Heart right ventricle (tissue), 16 donors: ENCODE measurements around the gene FGFRL1. TPM values are rescaled to one million over a fixed set of nuclear protein-coding genes. Genes with fewer than 3 reads are reported as not detected.

ENCODE experiments used
- ATAC-seq, 8 donors: fragments of 200-7000 bp; cut with Tn5 transposase; one replicate each; pipeline ENCODE4 v1.9.1; 2020; ENCODE audit warnings: mild to moderate bottlenecking in 8 of 8, moderate library complexity in 8 of 8, moderate number of reproducible peaks in 1 of 8
- DNase-seq, 2 donors: peaks; one replicate each; pipeline ENCODE4 v3.0.0-alpha.2; 2020
- H3K27ac ChIP-seq, 10 donors: fragments of 200-600 bp; sonication (generic) in 2 of 10; one replicate each; pipeline versions ENCODE4 v1.5.0 to v1.8.0; 2020 to 2022; ENCODE audit warnings: mild to moderate bottlenecking in 3 of 10
- H3K27me3 ChIP-seq, 7 donors: fragments of 200-600 bp; one replicate each; pipeline ENCODE4 v1.8.0; 2021 to 2022; ENCODE audit warnings: mild to moderate bottlenecking in 2 of 7
- H3K36me3 ChIP-seq, 9 donors: fragments of 200-600 bp; sonication (generic) in 1 of 9; one replicate each; pipeline versions ENCODE4 v1.5.0 to v1.8.0; 2020 to 2022; ENCODE audit warnings: mild to moderate bottlenecking in 2 of 9
- H3K4me1 ChIP-seq, 9 donors: fragments of 200-600 bp; sonication (generic) in 1 of 9; one replicate each; pipeline versions ENCODE4 v1.5.0 to v1.8.0; 2020 to 2022; ENCODE audit warnings: mild to moderate bottlenecking in 4 of 9
- H3K4me3 ChIP-seq, 10 donors: fragments of 200-600 bp; sonication (generic) in 2 of 10; one replicate each; pipeline versions ENCODE4 v1.5.0 to v1.8.0; 2020 to 2022; ENCODE audit warnings: mild to moderate bottlenecking in 7 of 10, moderate library complexity in 2 of 10
- H3K9me3 ChIP-seq, 11 donors: fragments of 200-600 bp in 10 of 11; sonication (generic) in 2 of 11; one replicate each; pipeline versions ENCODE4 v1.5.0 to v1.8.0; 2013 to 2022; ENCODE audit warnings: mild to moderate bottlenecking in 2 of 11, control low read depth in 1 of 11, moderate library complexity in 1 of 11
- WGBS, 2 donors: extraction: QIAGEN DNeasy Blood & Tissue Kit; methylation state at CpG; one replicate each; pipeline ENCODE4 v1.1.7; 2013; ENCODE audit warnings: inconsistent platforms in 1 of 2; 5-methylcytosine and 5-hydroxymethylcytosine counted together
- intact Hi-C, 10 donors: fragments of 100-400 bp; cut with DNase I; formaldehyde crosslinking; loops; one replicate each; pipeline versions ENCODE4 v1.11.1 to v1.14.2; 2022
- polyA plus RNA-seq, 2 donors: library from polyadenylated mRNA; stranded (reverse); fragments of 200-250 nt; gene quantifications; one replicate each; pipeline ENCODE4 v1.2.3, GENCODE V29; 2013
- total RNA-seq, 10 donors: library from RNA; stranded (reverse); fragmentation: NEBNext Ultra II Directional in 3 of 10; extraction: Animal tissue kit (Norgen Biotek cat#: 25700) in 3 of 10; gene quantifications; one replicate each; pipeline versions ENCODE4 v1.2.1 to v1.2.4, GENCODE V29; 2021 to 2023
- TF ChIP-seq, protein P1 (sequence below), 9 donors: fragments of 200-600 bp; sonication (generic) in 2 of 9; IDR thresholded peaks; one replicate each; pipeline versions ENCODE4 v1.5.0 to v1.8.0; 2021 to 2022; ENCODE audit warnings: antibody characterized with exemption in 9 of 9, mild to moderate bottlenecking in 5 of 9, moderate library complexity in 1 of 9
- donor health status: Arrhythmogenic right ventricular cardiomyopathy.
- donor health status: ischemic (EF 13 %, LVEDD 7.1; RV severe dilation, severe dysfunction).
- donor health status: healthy with polysubstance abuse.
- donor health status: DM: no; HTN: yes; CAD: no.
- donor health status: DM: no; HTN: no; CAD: no.
- donor health status: ischemic (EF 25% LVEDD 6.9; RV normal size, moderate dysfunction).
- donor health status: ischemic (EF 25% LVEDD 5.7; RV mildly dilated, moderate dysfunction).
- donor health status: healthy.
- donor health status: DM: yes; HTN: yes; CAD: no.
- donor health status: Ischemic cardiomyopathy.
- donor health status: ischemic (EF 35%, LVEDD 5.7; RV mildly dilated, moderate dysfunction).
- donor health status: nonischemic (EF 11% LVEDD 7.7; RV severe dilation, severe dysfunction).
- donor health status: DM: yes; HTN: yes; CAD: no.
- donor health status: PGD.
- donor health status: ischemic (EF 29% LVEDD 5.4; RV normal size, mild dysfunction).
- donor health status: nonischemic (EF 23%, LVEDD 6.1; RV moderate dilation, normal function).

FGFRL1 gene
- total and polyA plus RNA-seq, 12 donors, result 17.1 to 36.6 (median 26.0) TPM

DNA sequence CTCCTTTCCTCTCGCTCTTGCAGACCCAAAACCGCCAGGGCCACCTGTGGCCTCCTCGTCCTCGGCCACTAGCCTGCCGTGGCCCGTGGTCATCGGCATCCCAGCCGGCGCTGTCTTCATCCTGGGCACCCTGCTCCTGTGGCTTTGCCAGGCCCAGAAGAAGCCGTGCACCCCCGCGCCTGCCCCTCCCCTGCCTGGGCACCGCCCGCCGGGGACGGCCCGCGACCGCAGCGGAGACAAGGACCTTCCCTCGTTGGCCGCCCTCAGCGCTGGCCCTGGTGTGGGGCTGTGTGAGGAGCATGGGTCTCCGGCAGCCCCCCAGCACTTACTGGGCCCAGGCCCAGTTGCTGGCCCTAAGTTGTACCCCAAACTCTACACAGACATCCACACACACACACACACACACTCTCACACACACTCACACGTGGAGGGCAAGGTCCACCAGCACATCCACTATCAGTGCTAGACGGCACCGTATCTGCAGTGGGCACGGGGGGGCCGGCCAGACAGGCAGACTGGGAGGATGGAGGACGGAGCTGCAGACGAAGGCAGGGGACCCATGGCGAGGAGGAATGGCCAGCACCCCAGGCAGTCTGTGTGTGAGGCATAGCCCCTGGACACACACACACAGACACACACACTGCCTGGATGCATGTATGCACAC, 13.6 kb downstream of the FGFRL1 start:
- intact Hi-C loops, result no loop called here
- Histone ChIP-seq H3K4me1 (peaks cover 0 to 8% (median 0%) of the 10 kb centered on the region in 9 donors), H3K9me3 (no peaks in the 10 kb centered on the region), H3K4me3 (no peak overlapping the region), H3K36me3 (peaks cover 0 to 15% (median 0%) of the 10 kb centered on the region in 9 donors), H3K27ac (no peak overlapping the region), H3K27me3 (peaks cover 0 to 8% (median 4%) of the 10 kb centered on the region in 7 donors)
- no peak for ATAC-seq
- WGBS, 2 donors, result 93 to 95% methylated on average over 32 of the region's 32 CpGs
- no peak for DNase-seq
- TF ChIP-seq, protein P1, sequence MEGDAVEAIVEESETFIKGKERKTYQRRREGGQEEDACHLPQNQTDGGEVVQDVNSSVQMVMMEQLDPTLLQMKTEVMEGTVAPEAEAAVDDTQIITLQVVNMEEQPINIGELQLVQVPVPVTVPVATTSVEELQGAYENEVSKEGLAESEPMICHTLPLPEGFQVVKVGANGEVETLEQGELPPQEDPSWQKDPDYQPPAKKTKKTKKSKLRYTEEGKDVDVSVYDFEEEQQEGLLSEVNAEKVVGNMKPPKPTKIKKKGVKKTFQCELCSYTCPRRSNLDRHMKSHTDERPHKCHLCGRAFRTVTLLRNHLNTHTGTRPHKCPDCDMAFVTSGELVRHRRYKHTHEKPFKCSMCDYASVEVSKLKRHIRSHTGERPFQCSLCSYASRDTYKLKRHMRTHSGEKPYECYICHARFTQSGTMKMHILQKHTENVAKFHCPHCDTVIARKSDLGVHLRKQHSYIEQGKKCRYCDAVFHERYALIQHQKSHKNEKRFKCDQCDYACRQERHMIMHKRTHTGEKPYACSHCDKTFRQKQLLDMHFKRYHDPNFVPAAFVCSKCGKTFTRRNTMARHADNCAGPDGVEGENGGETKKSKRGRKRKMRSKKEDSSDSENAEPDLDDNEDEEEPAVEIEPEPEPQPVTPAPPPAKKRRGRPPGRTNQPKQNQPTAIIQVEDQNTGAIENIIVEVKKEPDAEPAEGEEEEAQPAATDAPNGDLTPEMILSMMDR (IDR thresholded peaks at IDR 0.05), result no peak

DNA sequence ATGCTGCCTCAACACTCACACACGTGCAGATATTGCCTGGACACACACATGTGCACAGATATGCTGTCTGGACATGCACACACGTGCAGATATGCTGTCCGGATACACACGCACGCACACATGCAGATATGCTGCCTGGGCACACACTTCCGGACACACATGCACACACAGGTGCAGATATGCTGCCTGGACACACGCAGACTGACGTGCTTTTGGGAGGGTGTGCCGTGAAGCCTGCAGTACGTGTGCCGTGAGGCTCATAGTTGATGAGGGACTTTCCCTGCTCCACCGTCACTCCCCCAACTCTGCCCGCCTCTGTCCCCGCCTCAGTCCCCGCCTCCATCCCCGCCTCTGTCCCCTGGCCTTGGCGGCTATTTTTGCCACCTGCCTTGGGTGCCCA, 14.7 kb downstream of the FGFRL1 start:
- TF ChIP-seq, protein P1 (IDR thresholded peaks at IDR 0.05), result no peak
- Histone ChIP-seq H3K27ac (no peak overlapping the region), H3K4me3 (no peak overlapping the region), H3K36me3 (peaks cover 0 to 15% (median 0%) of the 10 kb centered on the region in 9 donors), H3K4me1 (peaks cover 0 to 8% (median 0%) of the 10 kb centered on the region in 9 donors), H3K27me3 (peaks cover 0 to 16% (median 9%) of the 10 kb centered on the region in 7 donors), H3K9me3 (no peaks in the 10 kb centered on the region)
- 38 to 40% methylated on average over 17 of the region's 17 CpGs for WGBS, 2 donors
- peak; percentile 45 to 56 for DNase-seq
- peak; percentile 53 to 69 (median 65) for ATAC-seq
- intact Hi-C loops, result no loop called here

DNA sequence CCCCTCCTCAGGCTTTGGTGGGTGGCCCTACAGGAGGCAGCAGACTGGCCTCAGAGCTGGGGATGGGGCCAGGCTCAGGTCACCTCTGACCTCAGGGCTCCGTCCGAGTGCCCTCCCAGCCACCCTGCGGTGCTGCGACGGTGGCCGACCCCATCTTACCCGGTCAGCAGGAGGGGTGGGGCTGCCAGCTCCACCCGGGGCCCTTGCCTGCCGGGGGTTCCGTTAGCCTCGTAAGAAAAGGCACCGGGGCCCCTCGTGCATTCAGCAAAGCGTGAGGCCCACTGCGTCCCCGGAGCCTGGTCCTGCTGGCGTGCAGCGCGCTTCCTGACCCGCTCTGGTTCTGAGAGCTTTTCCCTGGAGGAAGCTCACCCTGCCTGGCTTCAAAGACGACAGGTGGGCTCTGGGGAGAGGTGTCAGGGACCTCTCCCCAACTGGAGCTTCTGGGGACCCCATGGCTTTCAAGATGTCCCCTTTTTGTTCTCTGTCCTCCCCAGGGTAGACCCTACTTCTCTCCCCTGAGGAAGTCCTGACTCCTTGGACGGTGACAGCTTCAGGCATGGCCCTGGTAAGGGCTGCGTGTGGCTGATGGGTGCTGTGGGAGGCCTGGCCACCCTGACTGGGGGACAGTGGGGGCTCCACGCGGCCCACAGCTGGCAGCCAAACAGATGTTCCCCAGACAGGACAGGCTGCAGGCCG, 15.9 kb downstream of the FGFRL1 start:
- peaks cover 0 to 27% (median 19%) of the 10 kb centered on the region in 7 donors for H3K27me3 ChIP-seq
- H3K27ac ChIP-seq, result no peak overlapping the region
- no peak for ATAC-seq
- H3K9me3 ChIP-seq, result no peaks in the 10 kb centered on the region
- TF ChIP-seq, protein P1 (IDR thresholded peaks at IDR 0.05), result no peak
- intact Hi-C loops, result no loop called here
- H3K4me3 ChIP-seq, result no peak overlapping the region
- no peak for DNase-seq
- H3K36me3 ChIP-seq, result peaks cover 0 to 15% (median 0%) of the 10 kb centered on the region in 9 donors
- H3K4me1 ChIP-seq, result peaks cover 0 to 8% (median 0%) of the 10 kb centered on the region in 9 donors
- 72 to 73% methylated on average over 26 of the region's 26 CpGs for WGBS, 2 donors

DNA sequence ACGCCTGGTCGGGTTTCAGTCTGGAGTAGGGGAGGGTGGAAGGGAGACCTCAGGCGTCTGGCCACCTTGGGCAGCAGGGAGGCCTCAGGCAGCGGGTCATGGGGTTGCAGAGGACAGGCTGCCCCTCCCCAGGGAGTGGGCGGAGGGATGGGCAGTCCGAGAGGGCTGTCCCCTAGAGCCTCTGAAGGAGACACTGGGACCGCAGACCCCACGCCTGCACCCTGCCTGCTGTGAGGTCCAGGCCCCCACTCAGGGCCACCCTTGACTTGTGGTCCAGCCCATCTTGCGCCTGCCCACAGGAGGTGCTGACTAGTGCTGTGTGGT, 16.5 kb downstream of the FGFRL1 start:
- intact Hi-C loops, result no loop called here
- no peak for ATAC-seq

More for the DNA sequence above, 16.5 kb downstream of the FGFRL1 start:
- WGBS, 2 donors, result 64 to 69% methylated on average over 9 of the region's 9 CpGs
- no peak for DNase-seq
- H3K4me3 ChIP-seq, result no peak overlapping the region
- peaks cover 0 to 32% (median 24%) of the 10 kb centered on the region in 7 donors for H3K27me3 ChIP-seq
- H3K4me1 ChIP-seq, result peaks cover 0 to 8% (median 0%) of the 10 kb centered on the region in 9 donors
- H3K36me3 ChIP-seq, result peaks cover 0 to 15% (median 0%) of the 10 kb centered on the region in 9 donors
- no peaks in the 10 kb centered on the region for H3K9me3 ChIP-seq
- H3K27ac ChIP-seq, result no peak overlapping the region
- TF ChIP-seq, protein P1 (IDR thresholded peaks at IDR 0.05), result no peak
